H9 (cell line): ENCODE data around the gene TMEM125. TPM values are rescaled to one million over a fixed set of nuclear protein-coding genes. Genes with fewer than 3 reads are reported as not detected.
A peak's percentile ranks its signal among the peaks of the same experiment; 100 is the strongest.

ENCODE experiments used
- DNase-seq: peaks from one replicate; pipeline ENCODE4 v3.0.0-alpha.2; 2017
- H2AFZ ChIP-seq: one replicate; pipeline ENCODE4 v1.6.1; 2013; ENCODE audit warnings: mild to moderate bottlenecking, low read length, control low read depth, moderate library complexity
- H2AK5ac ChIP-seq: 2 replicates; pipeline ENCODE4 v1.6.1; 2013; ENCODE audit warnings: low read length, control low read depth, mixed read lengths; ENCODE audit not compliant: insufficient read length
- H2BK120ac ChIP-seq: one replicate; pipeline ENCODE4 v1.6.1; 2013; ENCODE audit warnings: low read depth, mild to moderate bottlenecking, low read length, control low read depth, inconsistent platforms; ENCODE audit not compliant: poor library complexity, severe bottlenecking
- H2BK12ac ChIP-seq: 2 replicates; pipeline ENCODE4 v1.6.1; 2013; ENCODE audit warnings: low read length, control low read depth, mixed read lengths, low read depth; ENCODE audit not compliant: insufficient read length
- H2BK15ac ChIP-seq: 2 replicates; pipeline ENCODE4 v1.6.1; 2013; ENCODE audit warnings: low read depth, low read length, control low read depth
- H2BK20ac ChIP-seq: one replicate; pipeline ENCODE4 v1.6.1; 2013; ENCODE audit warnings: low read depth, mild to moderate bottlenecking, low read length, control low read depth, inconsistent platforms; ENCODE audit not compliant: poor library complexity, severe bottlenecking
- H2BK5ac ChIP-seq: 2 replicates; pipeline ENCODE4 v1.6.1; 2013; ENCODE audit warnings: low read length, control low read depth, mixed read lengths; ENCODE audit not compliant: insufficient read length
- H3K14ac ChIP-seq: 2 replicates; pipeline ENCODE4 v1.6.1; 2013; ENCODE audit warnings: low read length, control low read depth; ENCODE audit not compliant: insufficient read depth
- H3K18ac ChIP-seq: 2 replicates; pipeline ENCODE4 v1.6.1; 2013; ENCODE audit warnings: low read depth, mild to moderate bottlenecking, mixed read lengths, low read length, control low read depth; ENCODE audit not compliant: insufficient read length
- H3K23ac ChIP-seq: 2 replicates; pipeline ENCODE4 v1.6.1; 2013; ENCODE audit warnings: low read length, control low read depth, mixed read lengths, low read depth; ENCODE audit not compliant: insufficient read length
- H3K23me2 ChIP-seq: 2 replicates; pipeline ENCODE4 v1.6.1; 2013; ENCODE audit warnings: low read depth, mild to moderate bottlenecking, mixed read lengths, low read length, control low read depth; ENCODE audit not compliant: insufficient read length, poor library complexity, severe bottlenecking
- H3K27ac ChIP-seq: 2 replicates; pipeline ENCODE4 v1.5.1; 2013; ENCODE audit warnings: low read length, control low read depth, mixed read lengths, low read depth; ENCODE audit not compliant: insufficient read length
- H3K27me3 ChIP-seq: 2 replicates; pipeline ENCODE4 v1.6.1; 2013; ENCODE audit warnings: low read length, control low read depth, inconsistent platforms; ENCODE audit not compliant: insufficient read depth
- H3K4ac ChIP-seq: 2 replicates; pipeline ENCODE4 v1.6.1; 2013; ENCODE audit warnings: low read depth, mild to moderate bottlenecking, control low read depth, inconsistent platforms, low read length, moderate library complexity
- H3K4me1 ChIP-seq: 2 replicates; pipeline ENCODE4 v1.6.1; 2013; ENCODE audit warnings: low read length, control low read depth, inconsistent platforms; ENCODE audit not compliant: insufficient read depth
- H3K4me2 ChIP-seq: 2 replicates; pipeline ENCODE4 v1.6.1; 2013; ENCODE audit warnings: low read length, control low read depth, mixed read lengths; ENCODE audit not compliant: insufficient read length, insufficient read depth
- H3K56ac ChIP-seq: 2 replicates; pipeline ENCODE4 v1.6.1; 2013; ENCODE audit warnings: low read depth, mild to moderate bottlenecking, mixed read lengths, low read length, control low read depth; ENCODE audit not compliant: insufficient read length
- H3K79me1 ChIP-seq: 2 replicates; pipeline ENCODE4 v1.6.1; 2013; ENCODE audit warnings: low read depth, mild to moderate bottlenecking, moderate library complexity, low read length, control low read depth, inconsistent platforms; ENCODE audit not compliant: insufficient read depth, poor library complexity, severe bottlenecking
- H3K79me2 ChIP-seq: 2 replicates; pipeline ENCODE4 v1.6.1; 2013; ENCODE audit warnings: low read length, control low read depth, inconsistent platforms; ENCODE audit not compliant: insufficient read depth
- H3K9ac ChIP-seq: 2 replicates; pipeline ENCODE4 v1.6.1; 2013; ENCODE audit warnings: low read length, control low read depth, mixed read lengths; ENCODE audit not compliant: insufficient read length; ENCODE audit errors: extremely low read depth
- H3K9me3 ChIP-seq: one replicate; pipeline ENCODE4 v1.6.1; 2013; ENCODE audit warnings: low read depth, low read length, inconsistent platforms; ENCODE audit not compliant: control insufficient read depth
- H3T11ph ChIP-seq: one replicate; pipeline ENCODE4 v1.6.1; 2013; ENCODE audit warnings: mild to moderate bottlenecking, low read length, control low read depth, inconsistent platforms
- H4K20me1 ChIP-seq: one replicate; pipeline ENCODE4 v1.6.1; 2013; ENCODE audit not compliant: control insufficient read depth, insufficient read length, insufficient read depth
- H4K5ac ChIP-seq: 2 replicates; pipeline ENCODE4 v1.6.1; 2013; ENCODE audit warnings: low read depth, mild to moderate bottlenecking, mixed read lengths, low read length, control low read depth; ENCODE audit not compliant: insufficient read length
- H4K8ac ChIP-seq: replicated peaks from 2 replicates; pipeline ENCODE4 v1.6.1; 2013; ENCODE audit warnings: low read length, control low read depth, mixed read lengths, low read depth; ENCODE audit not compliant: insufficient read length
- H4K91ac ChIP-seq: 2 replicates; pipeline ENCODE4 v1.6.1; 2013; ENCODE audit warnings: low read depth, mild to moderate bottlenecking, moderate library complexity, mixed read lengths, low read length, control low read depth; ENCODE audit not compliant: insufficient read length
- H3K27ac Mint-ChIP-seq, 3 experiments: 2 replicates in 2 of 3; 3 replicates in 1 of 3; pipeline ENCODE4 v1.8.0; 2020 to 2021; ENCODE audit warnings: mixed read lengths in 3 of 3, mild to moderate bottlenecking in 1 of 3, moderate library complexity in 1 of 3
- H3K27me3 Mint-ChIP-seq: 2 replicates; pipeline ENCODE4 v1.8.0; 2021; ENCODE audit warnings: low read depth, mild to moderate bottlenecking, moderate library complexity, mixed read lengths
- H3K36me3 Mint-ChIP-seq, 3 experiments: 2 replicates in 2 of 3; 3 replicates in 1 of 3; pipeline ENCODE4 v1.8.0; 2020 to 2021; ENCODE audit warnings: low read depth in 3 of 3, mixed read lengths in 3 of 3; ENCODE audit not compliant: insufficient read depth in 1 of 3
- H3K4me1 Mint-ChIP-seq, 2 experiments: 2 replicates each; pipeline ENCODE4 v1.8.0; 2020; ENCODE audit warnings: mixed read lengths in 2 of 2
- H3K4me3 Mint-ChIP-seq, 2 experiments: 2 replicates in 1 of 2; 3 replicates in 1 of 2; pipeline ENCODE4 v1.8.0; 2020 to 2021; ENCODE audit warnings: mild to moderate bottlenecking in 2 of 2, mixed read lengths in 2 of 2, moderate library complexity in 1 of 2
- H3K9me3 Mint-ChIP-seq, 2 experiments: 2 replicates in 1 of 2; 3 replicates in 1 of 2; pipeline ENCODE4 v1.8.0; 2020; ENCODE audit warnings: mild to moderate bottlenecking in 2 of 2, mixed read lengths in 2 of 2, moderate library complexity in 1 of 2
- WGBS: extraction: QIAGEN DNeasy Blood & Tissue Kit; methylation state at CpG from one replicate; pipeline ENCODE4 v1.1.7; 2013; ENCODE audit warnings: missing lambda C conversion rate, low lambda C conversion rate, mixed read lengths; ENCODE audit not compliant: insufficient read length; ENCODE audit errors: extremely low coverage; 5-methylcytosine and 5-hydroxymethylcytosine counted together
- total RNA-seq: library from RNA; stranded (reverse); gene quantifications from 2 replicates; pipeline ENCODE4 v1.2.1, GENCODE V29; 2021
- TF ChIP-seq, protein P1 (sequence below): fragments of 200-600 bp; sonication (generic); conservative IDR thresholded peaks from 3 replicates; pipeline ENCODE4 v1.8.0; 2021; ENCODE audit warnings: antibody characterized with exemption, mild to moderate bottlenecking

TMEM125 gene
- total RNA-seq, 1 experiment from 2014 or later = 19.6 TPM

GRCh38 chr1:43232074-43232473 is 37.7 kb upstream of the TMEM125 start:
- Histone ChIP-seq H3K79me1 (no peaks in the 10 kb centered on the region), H3K4me1 (no peaks in the 10 kb centered on the region), H2AFZ (no peak overlapping the region), H2BK20ac (no peak overlapping the region), H3K9me3 (no peaks in the 10 kb centered on the region), H2BK15ac (no peak overlapping the region), H2BK5ac (no peak overlapping the region), H3T11ph (no peak overlapping the region), H3K23me2 (no peaks in the 10 kb centered on the region), H4K91ac (no peak overlapping the region), H3K4ac (no peak overlapping the region), H3K18ac (no peak overlapping the region), H4K5ac (no peak overlapping the region), H3K27ac (no peak overlapping the region), H4K20me1 (no peaks in the 10 kb centered on the region), H3K27me3 (no peaks in the 10 kb centered on the region), H3K14ac (no peak overlapping the region), H3K79me2 (no peaks in the 10 kb centered on the region), H3K56ac (no peak overlapping the region), H2BK12ac (no peak overlapping the region), H4K8ac (no peak overlapping the region), H3K4me2 (no peak overlapping the region), H3K23ac (no peak overlapping the region), H2AK5ac (no peak overlapping the region), H2BK120ac (no peak overlapping the region), H3K9ac (no peak overlapping the region)
- no CpG with 5 or more reads among the region's 4 CpGs for WGBS
- TF ChIP-seq, protein P1, sequence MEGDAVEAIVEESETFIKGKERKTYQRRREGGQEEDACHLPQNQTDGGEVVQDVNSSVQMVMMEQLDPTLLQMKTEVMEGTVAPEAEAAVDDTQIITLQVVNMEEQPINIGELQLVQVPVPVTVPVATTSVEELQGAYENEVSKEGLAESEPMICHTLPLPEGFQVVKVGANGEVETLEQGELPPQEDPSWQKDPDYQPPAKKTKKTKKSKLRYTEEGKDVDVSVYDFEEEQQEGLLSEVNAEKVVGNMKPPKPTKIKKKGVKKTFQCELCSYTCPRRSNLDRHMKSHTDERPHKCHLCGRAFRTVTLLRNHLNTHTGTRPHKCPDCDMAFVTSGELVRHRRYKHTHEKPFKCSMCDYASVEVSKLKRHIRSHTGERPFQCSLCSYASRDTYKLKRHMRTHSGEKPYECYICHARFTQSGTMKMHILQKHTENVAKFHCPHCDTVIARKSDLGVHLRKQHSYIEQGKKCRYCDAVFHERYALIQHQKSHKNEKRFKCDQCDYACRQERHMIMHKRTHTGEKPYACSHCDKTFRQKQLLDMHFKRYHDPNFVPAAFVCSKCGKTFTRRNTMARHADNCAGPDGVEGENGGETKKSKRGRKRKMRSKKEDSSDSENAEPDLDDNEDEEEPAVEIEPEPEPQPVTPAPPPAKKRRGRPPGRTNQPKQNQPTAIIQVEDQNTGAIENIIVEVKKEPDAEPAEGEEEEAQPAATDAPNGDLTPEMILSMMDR = no peak
- DNase-seq = no peak
- Mint-ChIP-seq H3K27ac (peak overlapping the region in 1 of 3 experiments; percentile 24; a peak in 1 of 7 replicates), H3K4me1 (peaks cover 19 to 25% of the 10 kb centered on the region in 2 experiments), H3K4me3 (no peak overlapping the region), H3K9me3 (no peaks in the 10 kb centered on the region), H3K36me3 (no peaks in the 10 kb centered on the region), H3K27me3 (0 out of 2 replicates have a peak, but pooled peaks cover 1% of the 10 kb centered on the region)
